ENCODE results near the gene IP6K3.

DNA sequence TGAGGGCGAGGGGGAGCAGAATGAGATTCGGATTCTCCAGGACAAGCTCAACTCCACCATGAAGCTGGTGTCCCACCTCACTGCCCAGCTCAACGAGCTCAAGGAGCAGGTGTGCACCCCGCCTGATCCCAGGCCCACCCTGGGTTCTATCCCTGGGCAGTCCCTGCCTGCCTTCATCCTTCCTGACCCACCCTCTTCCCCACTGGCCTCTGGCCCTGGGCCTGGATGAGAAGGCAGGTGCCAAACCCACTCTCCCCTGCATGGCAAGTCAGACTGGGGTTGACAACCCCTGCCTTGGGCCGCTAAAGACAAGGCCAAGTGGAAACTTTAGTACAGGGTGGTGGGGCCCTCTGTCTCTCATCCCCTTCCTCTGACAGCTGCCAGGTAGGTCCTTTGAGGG is 51.7 kb downstream of the IP6K3 start:
- no peak for TF ChIP-seq POLR2AphosphoS5 (IDR thresholded peaks at IDR 0.05)
- TF ChIP-seq, protein P1, sequence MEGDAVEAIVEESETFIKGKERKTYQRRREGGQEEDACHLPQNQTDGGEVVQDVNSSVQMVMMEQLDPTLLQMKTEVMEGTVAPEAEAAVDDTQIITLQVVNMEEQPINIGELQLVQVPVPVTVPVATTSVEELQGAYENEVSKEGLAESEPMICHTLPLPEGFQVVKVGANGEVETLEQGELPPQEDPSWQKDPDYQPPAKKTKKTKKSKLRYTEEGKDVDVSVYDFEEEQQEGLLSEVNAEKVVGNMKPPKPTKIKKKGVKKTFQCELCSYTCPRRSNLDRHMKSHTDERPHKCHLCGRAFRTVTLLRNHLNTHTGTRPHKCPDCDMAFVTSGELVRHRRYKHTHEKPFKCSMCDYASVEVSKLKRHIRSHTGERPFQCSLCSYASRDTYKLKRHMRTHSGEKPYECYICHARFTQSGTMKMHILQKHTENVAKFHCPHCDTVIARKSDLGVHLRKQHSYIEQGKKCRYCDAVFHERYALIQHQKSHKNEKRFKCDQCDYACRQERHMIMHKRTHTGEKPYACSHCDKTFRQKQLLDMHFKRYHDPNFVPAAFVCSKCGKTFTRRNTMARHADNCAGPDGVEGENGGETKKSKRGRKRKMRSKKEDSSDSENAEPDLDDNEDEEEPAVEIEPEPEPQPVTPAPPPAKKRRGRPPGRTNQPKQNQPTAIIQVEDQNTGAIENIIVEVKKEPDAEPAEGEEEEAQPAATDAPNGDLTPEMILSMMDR (IDR thresholded peaks at IDR 0.05), result no peak
